Mesendoderm (in vitro differentiated cells): Measurements from ENCODE around the gene EVI5L.
"Not testable (repeated sequence)": the region's sequence is repeated elsewhere in the genome, so short reads cannot be mapped to it uniquely, and the experiment has no call there.

Experiments
- DNase-seq: peaks from one replicate; pipeline ENCODE4 v3.0.0; 2013
- H2AK5ac ChIP-seq: 2 replicates; pipeline ENCODE4 v1.6.1; 2013; ENCODE audit warnings: low read length, inconsistent platforms
- H2BK120ac ChIP-seq: 2 replicates; pipeline ENCODE4 v1.6.1; 2013; ENCODE audit warnings: low read depth, mild to moderate bottlenecking, low read length, moderate library complexity, mixed read lengths
- H2BK15ac ChIP-seq: replicated peaks from 2 replicates; pipeline ENCODE4 v1.6.1; 2013; ENCODE audit warnings: low read depth, mild to moderate bottlenecking, moderate library complexity
- H2BK5ac ChIP-seq: 2 replicates; pipeline ENCODE4 v1.6.1; 2013; ENCODE audit warnings: low read length, inconsistent platforms
- H3K18ac ChIP-seq: 2 replicates; pipeline ENCODE4 v1.6.1; 2013; ENCODE audit warnings: mild to moderate bottlenecking, low read length, mixed read lengths
- H3K23ac ChIP-seq: one replicate; pipeline ENCODE4 v1.6.1; 2013; ENCODE audit warnings: low read length
- H3K27ac ChIP-seq: 2 replicates; pipeline ENCODE4 v1.5.1; 2013; ENCODE audit warnings: low read depth, mild to moderate bottlenecking, inconsistent platforms, low read length, moderate library complexity
- H3K27me3 ChIP-seq: 2 replicates; pipeline ENCODE4 v1.6.1; 2013; ENCODE audit warnings: low read length, control low read depth, mild to moderate bottlenecking, inconsistent platforms; ENCODE audit not compliant: insufficient read depth, poor library complexity
- H3K36me3 ChIP-seq: 2 replicates; pipeline ENCODE4 v1.6.1; 2013; ENCODE audit warnings: low read length, inconsistent platforms; ENCODE audit not compliant: control insufficient read depth, insufficient read depth
- H3K4ac ChIP-seq: one replicate; pipeline ENCODE4 v1.6.1; 2013; ENCODE audit warnings: low read depth, mild to moderate bottlenecking, low read length, moderate library complexity
- H3K4me1 ChIP-seq: 2 replicates; pipeline ENCODE4 v1.6.1; 2013; ENCODE audit warnings: low read depth, low read length, inconsistent platforms; ENCODE audit not compliant: control insufficient read depth
- H3K4me2 ChIP-seq: 2 replicates; pipeline ENCODE4 v1.6.1; 2013; ENCODE audit warnings: low read length
- H3K4me3 ChIP-seq: 2 replicates; pipeline ENCODE4 v1.5.1; 2013; ENCODE audit warnings: mild to moderate bottlenecking, low read length
- H3K56ac ChIP-seq: one replicate; pipeline ENCODE4 v1.6.1; 2013; ENCODE audit warnings: low read length
- H3K79me1 ChIP-seq: 2 replicates; pipeline ENCODE4 v1.6.1; 2013; ENCODE audit warnings: low read length, inconsistent platforms
- H3K79me2 ChIP-seq: 2 replicates; pipeline ENCODE4 v1.6.1; 2013; ENCODE audit warnings: mild to moderate bottlenecking, low read length; ENCODE audit not compliant: control insufficient read depth, insufficient read depth
- H3K9ac ChIP-seq: 2 replicates; pipeline ENCODE4 v1.6.1; 2013; ENCODE audit warnings: low read length, inconsistent platforms
- H4K5ac ChIP-seq: one replicate; pipeline ENCODE4 v1.6.1; 2013; ENCODE audit warnings: low read length
- H4K8ac ChIP-seq: one replicate; pipeline ENCODE4 v1.6.1; 2013; ENCODE audit warnings: low read depth, mild to moderate bottlenecking, control low read depth, low read length, moderate library complexity
- WGBS: extraction: QIAGEN DNeasy Blood & Tissue Kit; methylation state at CpG from one replicate; pipeline ENCODE4 v1.1.7; 2013; ENCODE audit warnings: low lambda C conversion rate, missing lambda C conversion rate; ENCODE audit not compliant: insufficient coverage; ENCODE audit errors: extremely low coverage; 5-methylcytosine and 5-hydroxymethylcytosine counted together

Gene EVI5L

DNA sequence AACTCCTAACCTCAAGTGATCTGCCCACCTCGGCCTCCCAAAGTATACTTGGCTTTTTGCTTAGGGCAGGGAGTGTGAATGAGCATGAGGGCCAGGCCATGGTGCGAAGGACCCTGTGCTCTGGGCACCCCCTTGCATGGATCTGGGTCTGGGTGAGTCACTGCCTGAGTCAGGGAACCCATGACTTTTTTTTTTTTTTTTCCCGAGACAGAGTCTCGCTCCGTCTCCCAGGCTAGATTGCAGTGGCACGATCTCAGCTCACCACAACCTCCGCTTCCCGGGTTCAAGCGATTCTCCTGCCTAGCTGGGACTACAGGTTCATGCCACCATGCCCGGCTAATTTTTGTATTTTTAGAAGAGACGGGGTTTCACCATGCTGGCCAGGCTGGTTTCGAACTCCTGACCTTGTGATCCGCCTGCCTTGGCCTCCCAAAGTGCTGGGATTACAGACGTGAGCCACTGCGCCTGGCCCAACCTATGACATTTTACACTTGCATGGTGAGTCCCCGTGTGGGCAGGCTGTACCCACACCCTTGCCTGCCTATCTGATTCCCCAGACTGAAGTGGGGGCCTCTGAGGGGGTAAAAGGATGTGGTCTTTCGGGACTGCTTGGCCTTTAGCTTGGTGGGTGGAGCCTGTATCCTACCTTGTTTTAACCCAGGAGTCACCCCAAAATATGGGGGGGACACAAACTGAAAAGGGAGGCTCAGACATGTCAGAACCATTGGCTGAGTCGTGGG, 63.5 kb downstream of the EVI5L start:
- not testable (repeated sequence) for H3K9ac ChIP-seq, H3K4me1 ChIP-seq, H3K4me2 ChIP-seq, H3K23ac ChIP-seq, H3K79me1 ChIP-seq, H3K56ac ChIP-seq, H4K8ac ChIP-seq, H2BK5ac ChIP-seq, H3K4ac ChIP-seq, DNase-seq, H3K4me3 ChIP-seq, H3K27ac ChIP-seq, H3K79me2 ChIP-seq, H3K27me3 ChIP-seq, H3K36me3 ChIP-seq, H2AK5ac ChIP-seq, H2BK120ac ChIP-seq, H2BK15ac ChIP-seq, H4K5ac ChIP-seq, H3K18ac ChIP-seq
- no CpG with 5 or more reads among the region's 18 CpGs for WGBS

DNA sequence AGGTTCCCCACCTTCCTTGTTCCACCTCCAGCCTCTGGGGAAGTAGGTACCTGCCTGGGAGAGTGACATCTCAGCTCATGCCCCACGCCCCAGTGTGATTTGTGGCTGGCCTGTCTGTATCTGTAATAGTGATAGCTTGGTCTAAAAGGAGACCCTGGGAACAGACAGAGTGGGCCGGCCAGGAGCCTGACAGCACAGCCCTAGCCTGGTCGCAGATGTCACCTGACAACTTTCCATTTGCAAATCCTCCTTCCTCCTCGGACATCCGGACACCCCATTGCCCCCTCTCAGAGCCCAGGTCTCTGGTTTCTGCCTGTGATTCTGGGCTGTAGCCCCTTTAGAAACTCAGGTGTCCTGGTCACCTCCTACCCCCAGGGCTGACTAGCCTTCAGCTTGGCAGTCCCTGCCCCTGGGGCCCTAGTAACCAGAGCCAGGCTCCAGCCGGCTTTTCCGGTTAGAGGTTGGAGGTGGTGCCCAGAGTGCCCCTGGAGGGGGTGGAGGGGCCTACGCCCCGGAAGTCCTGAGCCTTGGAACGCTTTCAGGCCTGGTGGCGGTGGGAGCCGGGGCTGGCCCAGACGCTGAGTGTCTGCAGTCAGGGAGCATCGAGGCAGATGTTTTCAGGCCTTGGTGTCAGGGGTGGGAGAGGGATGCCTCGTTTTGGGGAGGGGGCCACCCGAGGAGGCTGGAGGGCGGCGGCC, 64.7 kb downstream of the EVI5L start:
- no peak for DNase-seq
- H3K27ac ChIP-seq = no peak overlapping the region
- no peak overlapping the region for H3K9ac ChIP-seq
- H2BK120ac ChIP-seq = no peak overlapping the region
- no peak overlapping the region for H3K4ac ChIP-seq
- H2BK15ac ChIP-seq = no peak overlapping the region
- no peak overlapping the region for H3K4me3 ChIP-seq
- WGBS = no CpG with 5 or more reads among the region's 18 CpGs
- H3K79me2 ChIP-seq = no peaks in the 10 kb centered on the region
- H3K4me2 ChIP-seq = no peak overlapping the region
- no peak overlapping the region for H4K5ac ChIP-seq
- no peaks in the 10 kb centered on the region for H3K36me3 ChIP-seq
- H4K8ac ChIP-seq = no peak overlapping the region
- H2BK5ac ChIP-seq = no peak overlapping the region
- no peak overlapping the region for H3K18ac ChIP-seq
- no peaks in the 10 kb centered on the region for H3K27me3 ChIP-seq
- no peak overlapping the region for H3K23ac ChIP-seq
- no peak overlapping the region for H3K56ac ChIP-seq
- no peaks in the 10 kb centered on the region for H3K4me1 ChIP-seq
- H3K79me1 ChIP-seq = no peaks in the 10 kb centered on the region
- no peak overlapping the region for H2AK5ac ChIP-seq

DNA sequence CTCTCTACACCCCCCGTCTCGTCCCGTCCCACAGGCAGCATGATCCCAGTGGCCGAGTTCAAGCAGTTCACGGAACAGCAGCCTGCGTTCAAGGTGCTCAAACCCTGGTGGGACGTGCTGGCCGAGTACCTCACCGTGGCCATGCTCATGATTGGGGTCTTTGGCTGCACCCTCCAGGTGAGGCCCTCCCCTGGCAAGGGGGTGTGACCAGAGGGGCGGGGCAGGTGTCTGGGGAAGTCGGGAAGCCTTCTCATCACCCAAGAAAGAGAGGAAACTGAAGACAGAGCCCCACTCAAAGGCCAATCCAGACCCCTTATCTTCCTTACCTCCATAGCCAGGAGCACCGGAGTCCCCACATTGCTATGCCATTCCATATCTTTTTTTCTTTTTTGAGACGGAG, 65.5 kb downstream of the EVI5L start:
- DNase-seq = no peak
- H3K79me1 ChIP-seq = no peaks in the 10 kb centered on the region
- H3K23ac ChIP-seq = no peak overlapping the region
- H2BK15ac ChIP-seq = no peak overlapping the region
- no peak overlapping the region for H2AK5ac ChIP-seq
- H3K56ac ChIP-seq = no peak overlapping the region
- no peak overlapping the region for H2BK120ac ChIP-seq
- no peak overlapping the region for H3K27ac ChIP-seq
- WGBS = no CpG with 5 or more reads among the region's 13 CpGs
- H3K79me2 ChIP-seq = no peaks in the 10 kb centered on the region
- no peak overlapping the region for H3K4ac ChIP-seq
- no peak overlapping the region for H3K4me2 ChIP-seq
- no peak overlapping the region for H3K9ac ChIP-seq
- no peak overlapping the region for H4K5ac ChIP-seq
- no peak overlapping the region for H2BK5ac ChIP-seq
- H3K18ac ChIP-seq = no peak overlapping the region
- no peaks in the 10 kb centered on the region for H3K4me1 ChIP-seq
- no peaks in the 10 kb centered on the region for H3K36me3 ChIP-seq
- no peak overlapping the region for H3K4me3 ChIP-seq
- H3K27me3 ChIP-seq = no peaks in the 10 kb centered on the region
- no peak overlapping the region for H4K8ac ChIP-seq

DNA sequence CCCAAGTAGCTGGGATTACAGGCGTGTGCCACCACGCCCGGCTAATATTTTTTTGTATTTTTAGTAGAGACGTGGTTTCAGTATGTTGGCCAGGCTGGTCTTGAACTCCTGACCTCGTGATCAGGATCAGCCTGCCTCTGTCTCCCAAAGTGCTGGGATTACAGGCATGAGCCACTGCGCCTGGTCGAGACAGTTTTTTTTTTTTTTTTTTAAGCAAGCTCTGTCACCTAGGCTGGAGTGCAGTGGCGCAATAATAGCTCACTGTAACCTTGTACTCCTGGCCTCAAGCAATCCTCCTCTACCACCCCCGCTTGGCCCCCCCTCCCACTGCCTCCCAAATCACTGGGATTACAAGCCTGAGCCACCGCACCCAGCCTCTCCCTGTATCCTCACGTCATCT, 67.3 kb downstream of the EVI5L start:
- H3K4ac ChIP-seq = no peak overlapping the region
- WGBS = no CpG with 5 or more reads among the region's 11 CpGs

DNA sequence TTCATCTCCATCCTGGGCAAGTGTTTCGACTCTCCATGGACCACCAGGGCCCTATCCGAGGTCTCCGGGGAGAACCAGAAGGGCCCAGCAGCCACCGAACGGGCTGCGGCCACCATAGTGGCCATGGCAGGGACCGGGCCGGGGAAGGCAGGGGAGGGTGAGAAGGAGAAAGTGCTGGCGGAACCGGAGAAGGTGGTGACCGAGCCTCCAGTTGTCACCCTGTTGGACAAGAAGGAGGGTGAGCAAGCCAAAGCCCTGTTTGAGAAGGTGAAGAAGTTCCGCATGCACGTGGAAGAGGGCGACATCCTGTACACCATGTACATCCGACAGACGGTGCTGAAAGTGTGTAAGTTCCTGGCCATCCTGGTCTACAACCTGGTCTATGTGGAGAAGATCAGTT, 68.9 kb downstream of the EVI5L start:
- H3K23ac ChIP-seq = no peak overlapping the region
- H3K79me1 ChIP-seq = no peaks in the 10 kb centered on the region
- no peak overlapping the region for H3K4ac ChIP-seq
- H2AK5ac ChIP-seq = no peak overlapping the region
- no peak overlapping the region for H2BK120ac ChIP-seq
- no peaks in the 10 kb centered on the region for H3K79me2 ChIP-seq
- no peak overlapping the region for H4K5ac ChIP-seq
- H4K8ac ChIP-seq = no peak overlapping the region
- H2BK15ac ChIP-seq = no peak overlapping the region
- no peaks in the 10 kb centered on the region for H3K36me3 ChIP-seq
- no peak overlapping the region for H3K18ac ChIP-seq
- H3K9ac ChIP-seq = no peak overlapping the region
- peaks cover 4% of the 10 kb centered on the region for H3K4me1 ChIP-seq
- DNase-seq = no peak
- H2BK5ac ChIP-seq = no peak overlapping the region
- H3K27me3 ChIP-seq = no peaks in the 10 kb centered on the region
- H3K4me2 ChIP-seq = no peak overlapping the region
- H3K56ac ChIP-seq = no peak overlapping the region
- H3K27ac ChIP-seq = no peak overlapping the region
- no CpG with 5 or more reads among the region's 16 CpGs for WGBS
- H3K4me3 ChIP-seq = no peak overlapping the region

More for the DNA sequence above, 67.3 kb downstream of the EVI5L start:
- H3K36me3 ChIP-seq = no peaks in the 10 kb centered on the region
- H3K23ac ChIP-seq = no peak overlapping the region
- H3K79me2 ChIP-seq = no peaks in the 10 kb centered on the region
- no peak overlapping the region for H4K5ac ChIP-seq
- no peak overlapping the region for H3K9ac ChIP-seq
- no peak overlapping the region for H3K18ac ChIP-seq
- no peak overlapping the region for H2BK120ac ChIP-seq
- H2BK15ac ChIP-seq = no peak overlapping the region
- no peaks in the 10 kb centered on the region for H3K79me1 ChIP-seq
- H3K27me3 ChIP-seq = no peaks in the 10 kb centered on the region
- H2BK5ac ChIP-seq = no peak overlapping the region
- no peak overlapping the region for H3K27ac ChIP-seq
- no peak overlapping the region for H3K4me2 ChIP-seq
- H2AK5ac ChIP-seq = no peak overlapping the region
- no peak overlapping the region for H3K56ac ChIP-seq
- H3K4me3 ChIP-seq = no peak overlapping the region
- H3K4me1 ChIP-seq = no peaks in the 10 kb centered on the region
- no peak overlapping the region for H4K8ac ChIP-seq
- DNase-seq = no peak
